Ovary (tissue), 9 donors: ENCODE measurements around the gene LCE7A. TPM values are rescaled to one million over a fixed set of nuclear protein-coding genes. Genes with fewer than 3 reads are reported as not detected.

Source experiments
- DNase-seq, 5 donors: peaks; one replicate each; pipeline ENCODE4 v3.0.0-alpha.2; 2019 to 2020
- H3K27ac ChIP-seq, 2 donors: fragments of 200-600 bp; one replicate each; pipeline versions ENCODE4 v1.5.1 to v1.8.0; 2019 to 2022
- H3K27me3 ChIP-seq: fragments of 200-600 bp; one replicate; pipeline ENCODE4 v1.8.0; 2022
- H3K36me3 ChIP-seq: fragments of 200-600 bp; sonication (generic); one replicate; pipeline ENCODE4 v1.5.1; 2019
- H3K4me1 ChIP-seq: one replicate; pipeline ENCODE4 v1.8.1; 2013; ENCODE audit warnings: mild to moderate bottlenecking, moderate library complexity; ENCODE audit not compliant: insufficient read depth
- H3K4me3 ChIP-seq: fragments of 200-600 bp; sonication (generic); one replicate; pipeline ENCODE4 v1.5.1; 2017
- H3K9me3 ChIP-seq, 2 donors: fragments of 200-600 bp in 1 of 2; sonication (generic) in 1 of 2; one replicate each; pipeline versions ENCODE4 v1.5.1 to v1.8.1; 2013 to 2019; ENCODE audit warnings: mild to moderate bottlenecking in 1 of 2, moderate library complexity in 1 of 2
- CTCF ChIP-seq, 3 donors: fragments of 450-650 bp in 2 of 3; fragments of 200-600 bp in 1 of 3; IDR thresholded peaks; one replicate each; pipeline versions ENCODE4 v1.5.1 to v1.8.0; 2016 to 2022; ENCODE audit warnings: antibody characterized with exemption in 3 of 3, mild to moderate bottlenecking in 1 of 3
- EP300 ChIP-seq: sonication (generic); formaldehyde crosslinking; IDR thresholded peaks from one replicate; pipeline ENCODE4 v1.6.1; 2017; ENCODE audit warnings: antibody characterized with exemption
- POLR2A ChIP-seq: fragments of 450-650 bp; IDR thresholded peaks from one replicate; pipeline ENCODE4 v1.6.1; 2017; ENCODE audit warnings: antibody characterized with exemption, mild to moderate bottlenecking, moderate library complexity
- WGBS, 3 donors: extraction: QIAGEN DNeasy Blood & Tissue Kit in 1 of 3; methylation state at CpG; one replicate each; pipeline versions ENCODE4 v1.1.5 to v1.1.7; 2013 to 2017; 5-methylcytosine and 5-hydroxymethylcytosine counted together
- intact Hi-C, 4 donors: fragments of 100-400 bp; cut with DNase I; formaldehyde crosslinking; loops; one replicate each; pipeline versions ENCODE4 v1.11.0 to v1.15.1; 2022 to 2023
- polyA plus RNA-seq, 2 donors: library from polyadenylated mRNA; stranded (reverse); fragments of 200-250 nt in 1 of 2; fragments of 350-450 nt in 1 of 2; fragmentation: Illumina TruSeq in 1 of 2; extraction: RNeasy Lipid Tissue Mini Kit (QIAGEN cat#74804) in 1 of 2; gene quantifications; one replicate each; pipeline ENCODE4 v1.2.3, GENCODE V29; 2013 to 2014
- total RNA-seq, 7 donors: library from RNA; depleted of rRNA in 2 of 7; stranded (reverse); fragments of >200 nt in 2 of 7; fragmentation: NEBNext Ultra II Directional in 3 of 7; extraction: Animal tissue kit (Norgen Biotek cat#: 25700) in 3 of 7; gene quantifications; one replicate each; pipeline versions ENCODE4 v1.1.0 to v1.2.4, GENCODE V29; 2016 to 2023
- donor health status: DM: no; HTN: no; CAD: no; lungs with moderate emphysema.
- donor health status: DM: no; HTN: no; CAD: no.
- donor health status: Bipolar disorder and iron deficiency.
- donor health status: DM: yes; HTN: yes; CAD: no.
- donor health status: DM: no; HTN: no; CAD: no.
- donor health status: DM: yes; HTN: yes; CAD: no.

Gene LCE7A
- total and polyA plus RNA-seq, 9 donors = not detected

GRCh38 chr1:152879559-152880198 lies 19.9 kb downstream of the LCE7A start:
- H3K4me3 ChIP-seq = no peak overlapping the region
- H3K36me3 ChIP-seq = no peaks in the 10 kb centered on the region
- H3K4me1 ChIP-seq = peaks cover 4% of the 10 kb centered on the region
- no peak overlapping the region for H3K27ac ChIP-seq
- TF ChIP-seq EP300 (no peak), POLR2A (no peak), CTCF (IDR thresholded peaks at IDR 0.05) (no peak)
- no peaks in the 10 kb centered on the region for H3K9me3 ChIP-seq
- DNase-seq = no peak
- H3K27me3 ChIP-seq = no peaks in the 10 kb centered on the region
- intact Hi-C loops = no loop called here

DNA sequence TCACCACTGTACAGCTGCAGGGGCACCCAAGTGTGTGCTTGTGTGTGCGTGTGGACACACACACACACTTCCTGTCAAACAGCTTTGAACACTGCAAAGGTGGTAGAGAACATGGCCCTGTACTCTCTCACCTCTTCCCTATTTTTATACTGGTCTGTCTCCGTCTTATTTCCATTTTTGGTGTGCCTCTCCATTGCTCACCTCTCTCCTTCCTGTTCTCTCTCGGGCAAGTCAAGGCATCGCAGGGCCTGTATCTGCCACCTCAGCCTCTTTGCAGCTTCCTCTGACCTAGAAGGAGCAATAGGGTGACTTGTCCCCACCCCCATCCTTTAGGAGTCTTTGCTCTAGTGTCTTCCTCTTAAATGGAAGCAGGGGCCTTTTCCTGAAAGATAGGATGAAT lies 20.5 kb downstream of the LCE7A start:
- H3K4me3 ChIP-seq = no peak overlapping the region
- H3K27me3 ChIP-seq = no peaks in the 10 kb centered on the region
- no peak for TF ChIP-seq EP300
- no peak for TF ChIP-seq CTCF (IDR thresholded peaks at IDR 0.05)
- no peak for TF ChIP-seq POLR2A
- H3K36me3 ChIP-seq = no peaks in the 10 kb centered on the region
- intact Hi-C loops = no loop called here
- H3K4me1 ChIP-seq = peaks cover 4% of the 10 kb centered on the region
- DNase-seq = no peak
- no peak overlapping the region for H3K27ac ChIP-seq
- H3K9me3 ChIP-seq = no peaks in the 10 kb centered on the region
- WGBS, 3 donors = 93 to 94% (median 94%) methylated on average over 4 of the region's 4 CpGs

GRCh38 chr1:152880907-152881306 lies 21.1 kb downstream of the LCE7A start:
- TF ChIP-seq POLR2A (no peak), EP300 (no peak)
- intact Hi-C loops = no loop called here
- Histone ChIP-seq H3K27ac (no peak overlapping the region), H3K9me3 (no peaks in the 10 kb centered on the region), H3K27me3 (no peaks in the 10 kb centered on the region), H3K36me3 (no peaks in the 10 kb centered on the region), H3K4me3 (no peak overlapping the region), H3K4me1 (peaks cover 6% of the 10 kb centered on the region)
- DNase-seq = no peak
- WGBS, 3 donors = 80 to 86% (median 82%) methylated on average over 5 of the region's 5 CpGs

- Histone ChIP-seq H3K9me3 (no peaks in the 10 kb centered on the region), H3K27me3 (no peaks in the 10 kb centered on the region), H3K27ac (no peak overlapping the region), H3K4me1 (peaks cover 8% of the 10 kb centered on the region), H3K36me3 (no peaks in the 10 kb centered on the region), H3K4me3 (no peak overlapping the region)
- intact Hi-C loops = no loop called here
- TF ChIP-seq CTCF (IDR thresholded peaks at IDR 0.05) (no peak), EP300 (no peak), POLR2A (no peak)
- no peak for DNase-seq
Measured at GRCh38 chr1:152884085-152884484, 24.3 kb downstream of the LCE7A start.

GRCh38 chr1:152884506-152884905 lies 24.7 kb downstream of the LCE7A start:
- 100% methylated on average over 1 of the region's 1 CpG for WGBS, 3 donors
- intact Hi-C loops = no loop called here
- peaks cover 8% of the 10 kb centered on the region for H3K4me1 ChIP-seq
- no peak overlapping the region for H3K27ac ChIP-seq
- no peaks in the 10 kb centered on the region for H3K27me3 ChIP-seq
- no peaks in the 10 kb centered on the region for H3K9me3 ChIP-seq
- no peak for DNase-seq
- TF ChIP-seq CTCF (IDR thresholded peaks at IDR 0.05) = no peak
- TF ChIP-seq POLR2A = no peak
- no peak for TF ChIP-seq EP300
- H3K4me3 ChIP-seq = no peak overlapping the region
- no peaks in the 10 kb centered on the region for H3K36me3 ChIP-seq
